Measurements from ENCODE around the gene LMF1.

Gene LMF1

DNA sequence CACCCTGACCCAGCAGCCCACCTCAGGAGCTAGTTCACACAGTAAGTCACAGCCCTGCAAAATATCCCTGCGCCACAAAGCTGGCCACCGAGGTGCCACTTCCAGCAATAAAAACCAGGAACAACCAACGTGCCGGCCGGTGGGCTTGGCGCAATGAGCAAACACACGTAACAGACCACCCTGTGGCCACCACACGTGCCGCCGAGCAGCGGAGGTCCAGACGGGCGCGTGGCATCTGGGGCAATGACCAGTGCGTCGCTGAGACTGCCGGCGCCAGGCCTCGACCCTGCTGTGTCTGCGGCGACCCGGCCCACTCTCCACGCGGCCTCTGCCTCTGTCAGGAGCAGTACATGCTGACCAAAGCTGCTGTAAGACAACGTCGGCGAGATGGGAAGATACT is 31.5 kb downstream of the LMF1 start:
- Histone ChIP-seq H3K4me1 (ENCODE audit: control insufficient read depth, low read length) (peaks cover 4% of the 10 kb centered on the region; the same call in 1 of the 2 replicates), H4K20me1 (ENCODE audit: control insufficient read depth, insufficient read depth, low read depth, low read length) (no peaks in the 10 kb centered on the region), H3K79me2 (ENCODE audit: control insufficient read depth, low read length) (no peaks in the 10 kb centered on the region), H3F3A (ENCODE audit: control insufficient read depth, insufficient read depth) (no peaks in the 10 kb centered on the region), H3K9me2 (replicated peaks; ENCODE audit: control insufficient read depth, low read length) (no peaks in the 10 kb centered on the region), H3K36me3 (ENCODE audit: control insufficient read depth, low read length) (peaks cover 8% of the 10 kb centered on the region), H3K27ac (ENCODE audit: low read depth, low read length) (no peak overlapping the region), H3K9me3 (ENCODE audit: control insufficient read depth, insufficient read depth, low read length) (peaks cover 22% of the 10 kb centered on the region), H3K4me3 (ENCODE audit: low read length) (no peak overlapping the region), H3K27me3 (ENCODE audit: control insufficient read depth, low read length) (no peaks in the 10 kb centered on the region), H3K4me2 (ENCODE audit: low read length) (no peak overlapping the region)
- TF ChIP-seq, protein P1, sequence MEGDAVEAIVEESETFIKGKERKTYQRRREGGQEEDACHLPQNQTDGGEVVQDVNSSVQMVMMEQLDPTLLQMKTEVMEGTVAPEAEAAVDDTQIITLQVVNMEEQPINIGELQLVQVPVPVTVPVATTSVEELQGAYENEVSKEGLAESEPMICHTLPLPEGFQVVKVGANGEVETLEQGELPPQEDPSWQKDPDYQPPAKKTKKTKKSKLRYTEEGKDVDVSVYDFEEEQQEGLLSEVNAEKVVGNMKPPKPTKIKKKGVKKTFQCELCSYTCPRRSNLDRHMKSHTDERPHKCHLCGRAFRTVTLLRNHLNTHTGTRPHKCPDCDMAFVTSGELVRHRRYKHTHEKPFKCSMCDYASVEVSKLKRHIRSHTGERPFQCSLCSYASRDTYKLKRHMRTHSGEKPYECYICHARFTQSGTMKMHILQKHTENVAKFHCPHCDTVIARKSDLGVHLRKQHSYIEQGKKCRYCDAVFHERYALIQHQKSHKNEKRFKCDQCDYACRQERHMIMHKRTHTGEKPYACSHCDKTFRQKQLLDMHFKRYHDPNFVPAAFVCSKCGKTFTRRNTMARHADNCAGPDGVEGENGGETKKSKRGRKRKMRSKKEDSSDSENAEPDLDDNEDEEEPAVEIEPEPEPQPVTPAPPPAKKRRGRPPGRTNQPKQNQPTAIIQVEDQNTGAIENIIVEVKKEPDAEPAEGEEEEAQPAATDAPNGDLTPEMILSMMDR (IDR thresholded peaks at IDR 0.05; ENCODE audit: low read depth, low read length, poor library complexity, severe bottlenecking): no peak
- TF ChIP-seq EZH2phosphoT487 (IDR thresholded peaks at IDR 0.05; ENCODE audit: borderline replicate concordance, low read length): no peak

- peaks cover 18% of the 10 kb centered on the region for H3K9me3 ChIP-seq (ENCODE audit: control insufficient read depth, insufficient read depth, low read length)
- no peaks in the 10 kb centered on the region for H3K79me2 ChIP-seq (ENCODE audit: control insufficient read depth, low read length)
- H3K4me3 ChIP-seq (ENCODE audit: low read length): no peak overlapping the region
- H3F3A ChIP-seq (ENCODE audit: control insufficient read depth, insufficient read depth): no peaks in the 10 kb centered on the region
- H3K4me2 ChIP-seq (ENCODE audit: low read length): no peak overlapping the region
- peaks cover 4% of the 10 kb centered on the region; the same call in 1 of the 2 replicates for H3K4me1 ChIP-seq (ENCODE audit: control insufficient read depth, low read length)
- no peaks in the 10 kb centered on the region for H4K20me1 ChIP-seq (ENCODE audit: control insufficient read depth, insufficient read depth, low read depth, low read length)
- TF ChIP-seq, protein P1 (IDR thresholded peaks at IDR 0.05; ENCODE audit: low read depth, low read length, poor library complexity, severe bottlenecking): no peak
- no peak for TF ChIP-seq EZH2phosphoT487 (IDR thresholded peaks at IDR 0.05; ENCODE audit: borderline replicate concordance, low read length)
- H3K9me2 ChIP-seq (replicated peaks; ENCODE audit: control insufficient read depth, low read length): no peaks in the 10 kb centered on the region
- peaks cover 8% of the 10 kb centered on the region for H3K36me3 ChIP-seq (ENCODE audit: control insufficient read depth, low read length)
- H3K27me3 ChIP-seq (ENCODE audit: control insufficient read depth, low read length): no peaks in the 10 kb centered on the region
- H3K27ac ChIP-seq (ENCODE audit: low read depth, low read length): no peak overlapping the region
Observed at GRCh38 chr16:938752-939151, 32.0 kb downstream of the LMF1 start.

- Histone ChIP-seq H3K27ac (ENCODE audit: low read depth, low read length) (no peak overlapping the region), H3K79me2 (ENCODE audit: control insufficient read depth, low read length) (no peaks in the 10 kb centered on the region), H3K4me1 (ENCODE audit: control insufficient read depth, low read length) (peaks cover 4% of the 10 kb centered on the region; the same call in 1 of the 2 replicates), H4K20me1 (ENCODE audit: control insufficient read depth, insufficient read depth, low read depth, low read length) (no peaks in the 10 kb centered on the region), H3F3A (ENCODE audit: control insufficient read depth, insufficient read depth) (no peaks in the 10 kb centered on the region), H3K9me2 (replicated peaks; ENCODE audit: control insufficient read depth, low read length) (no peaks in the 10 kb centered on the region), H3K27me3 (ENCODE audit: control insufficient read depth, low read length) (no peaks in the 10 kb centered on the region), H3K36me3 (ENCODE audit: control insufficient read depth, low read length) (peaks cover 8% of the 10 kb centered on the region), H3K4me3 (ENCODE audit: low read length) (no peak overlapping the region), H3K4me2 (ENCODE audit: low read length) (no peak overlapping the region), H3K9me3 (ENCODE audit: control insufficient read depth, insufficient read depth, low read length) (peaks cover 17% of the 10 kb centered on the region)
- TF ChIP-seq EZH2phosphoT487 (IDR thresholded peaks at IDR 0.05; ENCODE audit: borderline replicate concordance, low read length): no peak
- TF ChIP-seq, protein P1 (IDR thresholded peaks at IDR 0.05; ENCODE audit: low read depth, low read length, poor library complexity, severe bottlenecking): no peak
Observed at GRCh38 chr16:938136-938535, 32.6 kb downstream of the LMF1 start.

Measured in DOHH2 (cell line).